Left ventricle myocardium superior (tissue), 1 donor: ENCODE results near the gene RETREG1. TPM values are rescaled to one million over a fixed set of nuclear protein-coding genes. Genes with fewer than 3 reads are reported as not detected.
"Not testable (repeated sequence)": the region's sequence is repeated elsewhere in the genome, so short reads cannot be mapped to it uniquely, and the experiment has no call there.

Source experiments
- ATAC-seq: fragments of 200-7000 bp; cut with Tn5 transposase; one replicate; pipeline ENCODE4 v1.9.1; 2020; ENCODE audit warnings: mild to moderate bottlenecking, moderate library complexity
- DNase-seq: peaks from one replicate; pipeline ENCODE4 v3.0.0-alpha.2; 2020
- intact Hi-C: fragments of 100-400 bp; cut with micrococcal nuclease; formaldehyde crosslinking; loops from one replicate; pipeline ENCODE4 v1.11.0; 2022
- total RNA-seq: library from RNA; stranded (reverse); fragmentation: NEBNext Ultra II Directional; extraction: Animal tissue kit (Norgen Biotek cat#: 25700); gene quantifications from one replicate; pipeline ENCODE4 v1.2.1, GENCODE V29; 2021
- donor health status: DM: no; HTN: yes; CAD: no; lungs with severe emphysema.

Gene RETREG1
- total RNA-seq, 1 donor from 2014 or later: 202 TPM

GRCh38 chr5:16453609-16454008 lies 163.2 kb downstream of the RETREG1 start:
- intact Hi-C loops: loop anchor here (10.0 kb wide), 1 partner anchor 289 kb away; no protein-coding TSS in a partner anchor
- no peak for DNase-seq
- ATAC-seq: peak; percentile 29

DNA sequence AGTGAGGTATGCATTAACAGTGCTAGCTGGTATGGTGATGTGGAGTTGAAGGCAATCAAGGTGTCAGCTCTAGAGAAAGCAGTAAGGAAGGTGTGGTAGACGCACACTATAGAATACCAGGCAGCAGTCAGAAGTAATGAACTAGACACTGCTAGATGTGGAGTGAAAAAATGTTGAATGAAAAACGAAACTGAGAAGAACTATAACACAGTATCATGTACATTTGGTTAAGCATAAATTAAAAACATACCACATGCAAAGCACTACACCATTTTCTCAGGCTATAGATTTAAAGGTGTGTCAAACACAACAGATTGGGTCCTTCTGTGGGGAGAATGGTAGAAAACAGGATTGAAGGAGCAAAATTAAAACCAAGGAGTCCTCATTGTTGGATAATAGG lies 166.6 kb downstream of the RETREG1 start:
- no peak for DNase-seq
- intact Hi-C loops: loop anchor here (10.0 kb wide), 1 partner anchor 285 kb away; no protein-coding TSS in a partner anchor
- ATAC-seq: no peak

DNA sequence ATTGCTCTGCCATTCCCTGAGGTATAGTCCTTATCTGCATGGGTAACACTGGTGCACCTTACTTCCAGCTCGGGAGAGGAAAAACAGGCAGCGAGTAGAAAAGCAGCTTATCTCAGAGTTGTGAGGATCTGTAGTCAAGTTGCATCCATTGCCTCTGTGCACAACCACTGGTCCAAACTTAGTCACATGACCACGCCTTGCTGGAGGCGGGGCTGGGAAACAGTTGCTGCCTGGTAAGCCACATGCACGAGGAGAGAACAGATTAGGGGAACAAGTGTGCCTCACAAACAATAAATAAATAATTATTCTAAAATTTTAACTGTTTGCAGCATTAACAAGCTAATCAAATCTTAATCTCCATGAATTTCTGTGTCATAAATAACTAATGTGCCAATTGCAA lies 169.8 kb downstream of the RETREG1 start:
- intact Hi-C loops: no loop called here
- ATAC-seq (no peak), DNase-seq (no peak)

DNA sequence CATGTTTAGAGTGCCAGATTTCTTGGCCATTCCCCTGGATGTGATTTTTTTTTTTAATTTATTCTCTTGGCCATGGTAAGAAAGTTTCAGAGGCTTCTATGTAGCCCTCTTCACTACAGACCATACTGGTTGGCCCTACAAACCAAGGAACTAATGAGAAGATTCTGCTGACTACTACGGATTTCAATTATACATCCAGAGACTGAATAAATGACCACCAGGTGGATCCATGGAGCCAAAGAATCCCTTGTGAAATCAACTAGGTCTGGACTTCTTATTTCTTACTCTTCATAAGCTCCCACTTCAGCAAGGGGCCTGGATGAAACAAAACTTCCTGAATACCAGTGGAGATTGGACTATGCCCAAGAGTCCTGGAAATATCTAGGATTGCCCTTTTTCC lies 178.8 kb downstream of the RETREG1 start:
- intact Hi-C loops: no loop called here
- ATAC-seq: no peak
- no peak for DNase-seq

- intact Hi-C loops, ATAC-seq, DNase-seq: not testable (repeated sequence)
These were observed 180.6 kb downstream of the RETREG1 start for GRCh38 chr5:16436065-16436682.

GRCh38 chr5:16431490-16431889 lies 185.3 kb downstream of the RETREG1 start:
- intact Hi-C loops: no loop called here
- DNase-seq: no peak
- no peak for ATAC-seq

DNA sequence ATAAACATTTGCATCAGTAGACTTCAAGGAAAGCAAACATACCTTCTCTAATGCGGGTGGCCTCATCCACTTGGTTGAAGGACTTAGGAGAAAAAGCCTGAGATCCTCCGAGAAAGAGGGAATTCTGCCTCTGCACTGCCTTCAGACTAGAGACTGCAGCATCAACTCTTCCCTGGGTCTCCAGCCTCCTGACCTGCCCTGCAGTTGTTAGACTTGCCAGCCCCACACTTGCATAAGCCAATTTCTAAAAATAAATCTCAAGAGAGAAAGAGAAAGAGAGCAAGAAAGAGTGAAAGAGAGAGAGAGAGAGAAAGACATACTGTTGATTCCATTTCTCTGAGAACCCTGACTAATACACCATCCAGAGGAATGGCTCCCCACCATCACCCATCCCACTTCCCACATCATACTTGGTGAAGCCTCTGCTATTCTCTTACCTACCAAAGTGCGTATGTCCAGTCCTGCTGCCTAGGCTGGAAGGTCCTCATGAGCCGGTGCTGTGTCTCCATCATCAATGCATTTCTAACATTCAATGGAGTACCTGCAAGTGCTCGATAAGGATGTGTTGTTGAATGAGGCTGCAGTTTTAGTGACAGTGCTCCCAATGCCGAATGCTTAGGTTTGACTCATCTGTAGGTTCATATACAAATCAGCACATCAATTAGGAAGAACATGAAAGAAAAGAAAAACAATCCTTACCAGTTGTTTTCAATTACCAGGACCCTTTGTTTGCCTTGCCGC lies 186.3 kb downstream of the RETREG1 start:
- DNase-seq: no peak
- peak; percentile 73 for ATAC-seq
- intact Hi-C loops: no loop called here

- ATAC-seq (no peak), DNase-seq (no peak)
- intact Hi-C loops: no loop called here
These were observed 188.4 kb downstream of the RETREG1 start for GRCh38 chr5:16428359-16428758.

DNA sequence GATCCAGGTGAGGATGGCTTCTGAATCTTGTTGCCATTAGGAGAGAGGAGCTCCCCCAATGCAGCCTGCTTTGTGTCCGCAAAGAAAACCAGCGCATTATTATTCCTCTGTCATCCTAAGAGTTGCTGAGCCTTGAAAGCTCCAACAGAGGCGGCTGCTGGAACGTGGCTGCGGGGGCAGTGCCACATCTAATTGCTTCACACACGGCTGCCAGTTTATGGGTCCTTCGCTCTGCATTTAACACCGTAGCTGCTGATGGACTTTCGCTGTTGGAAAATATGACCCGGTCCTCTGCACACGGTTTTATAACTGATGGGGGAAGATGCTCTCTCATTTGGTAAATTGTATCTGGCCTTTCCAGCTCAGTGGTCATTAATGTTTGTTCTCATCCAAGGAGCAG lies 189.2 kb downstream of the RETREG1 start:
- intact Hi-C loops: no loop called here
- ATAC-seq (no peak), DNase-seq (no peak)

Other genes starting within 250 kb of the RETREG1 start
- gene ZNF622, start 151.2 kb downstream of the RETREG1 start, total RNA-seq: 58.4 TPM